IPS-NIHi11 (cell line): ENCODE data around the gene TMEM267.
"Not testable (repeated sequence)": the region's sequence is repeated elsewhere in the genome, so short reads cannot be mapped to it uniquely, and the experiment has no call there.

Experiments
- DNase-seq: peaks from one replicate; pipeline ENCODE4 v3.0.0; 2012; ENCODE audit warnings: mixed read lengths, low spot score

Gene TMEM267

DNA sequence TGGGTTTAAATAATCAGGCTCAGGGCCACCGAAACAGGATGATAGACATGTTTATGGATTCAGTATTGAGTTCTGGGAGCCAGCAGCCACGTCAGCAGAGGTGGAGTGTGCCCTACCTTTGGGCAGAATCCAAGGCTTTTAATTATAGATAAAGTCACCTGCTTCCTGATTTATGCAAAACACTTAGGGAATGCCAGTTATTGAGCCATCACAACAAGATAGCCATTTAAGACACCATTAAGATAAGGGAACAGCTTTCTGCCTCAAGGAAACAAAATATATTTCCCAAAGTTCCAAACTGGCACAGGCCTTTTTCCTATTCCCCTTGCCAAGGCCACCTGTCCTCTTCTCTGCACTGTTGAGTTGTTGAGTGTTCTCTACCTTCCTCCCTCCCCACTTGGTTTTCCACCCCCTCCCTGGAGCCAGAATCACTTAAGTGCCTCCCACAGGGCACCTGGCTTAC lies 73.8 kb downstream of the TMEM267 start:
- no peak for DNase-seq

DNA sequence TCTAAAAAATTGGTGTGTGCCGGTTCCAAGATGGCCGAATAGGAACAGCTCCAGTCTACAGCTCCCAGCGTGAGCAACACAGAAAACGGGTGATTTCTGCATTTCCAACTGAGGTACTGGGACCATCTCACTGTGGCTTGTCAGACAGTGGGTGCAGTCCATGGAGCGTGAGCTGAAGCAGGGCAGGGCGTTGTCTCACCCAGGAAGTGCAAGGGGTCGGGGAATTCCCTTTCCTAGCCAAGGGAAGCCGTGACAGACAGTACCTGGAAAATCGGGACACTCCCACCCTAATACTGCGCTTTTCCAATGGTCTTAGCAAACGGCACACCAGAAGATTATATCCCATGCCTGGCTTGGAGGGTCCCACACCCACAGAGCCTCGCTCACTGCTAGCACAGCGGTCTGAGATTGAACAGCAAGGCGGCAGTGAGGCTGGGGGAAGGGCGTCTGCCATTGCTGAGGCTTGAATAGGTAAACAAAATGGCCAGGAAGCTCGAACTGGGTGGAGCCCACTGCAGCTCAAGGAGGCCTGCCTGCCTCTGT lies 81.1 kb downstream of the TMEM267 start:
- not testable (repeated sequence) for DNase-seq

DNA sequence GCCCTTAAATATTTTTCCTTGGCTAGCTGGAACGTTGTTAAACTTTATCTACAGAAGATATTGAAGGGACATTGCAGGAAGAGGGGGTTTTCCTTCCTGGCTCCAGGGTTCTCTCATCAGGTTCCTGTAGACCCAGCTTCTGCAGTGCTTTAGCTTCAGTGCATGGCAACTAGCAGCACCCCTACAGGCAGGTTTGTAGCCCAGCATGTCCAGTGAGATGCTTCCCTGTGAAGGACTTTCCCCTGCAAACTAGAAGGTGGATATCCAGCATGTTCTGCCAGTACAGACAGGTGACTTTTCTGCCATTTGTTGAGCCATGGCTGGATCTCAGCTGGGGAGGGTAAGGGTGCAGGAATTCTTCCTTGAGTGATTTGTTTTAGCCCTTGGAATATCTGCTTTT lies 81.8 kb downstream of the TMEM267 start:
- DNase-seq, result peak; percentile 51

DNA sequence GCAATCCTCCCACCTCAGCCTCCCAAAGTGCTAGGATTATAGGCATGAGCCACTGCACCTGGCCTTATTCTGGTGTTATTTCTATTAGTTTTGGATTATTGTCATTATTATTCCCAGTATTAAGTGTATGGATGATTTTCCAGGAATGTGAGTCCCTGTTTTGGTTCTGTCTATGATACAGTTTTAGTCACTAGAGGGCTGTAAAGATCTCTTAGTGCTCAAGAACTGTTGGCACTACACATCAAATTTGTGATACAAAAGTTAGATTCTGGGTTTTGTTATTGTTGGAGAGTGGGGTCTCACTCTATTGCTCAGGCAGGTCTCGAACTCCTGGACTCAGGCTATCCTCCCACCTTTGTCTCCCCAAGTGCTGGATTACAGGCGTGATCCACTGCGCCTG lies 83.6 kb downstream of the TMEM267 start:
- no peak for DNase-seq

DNA sequence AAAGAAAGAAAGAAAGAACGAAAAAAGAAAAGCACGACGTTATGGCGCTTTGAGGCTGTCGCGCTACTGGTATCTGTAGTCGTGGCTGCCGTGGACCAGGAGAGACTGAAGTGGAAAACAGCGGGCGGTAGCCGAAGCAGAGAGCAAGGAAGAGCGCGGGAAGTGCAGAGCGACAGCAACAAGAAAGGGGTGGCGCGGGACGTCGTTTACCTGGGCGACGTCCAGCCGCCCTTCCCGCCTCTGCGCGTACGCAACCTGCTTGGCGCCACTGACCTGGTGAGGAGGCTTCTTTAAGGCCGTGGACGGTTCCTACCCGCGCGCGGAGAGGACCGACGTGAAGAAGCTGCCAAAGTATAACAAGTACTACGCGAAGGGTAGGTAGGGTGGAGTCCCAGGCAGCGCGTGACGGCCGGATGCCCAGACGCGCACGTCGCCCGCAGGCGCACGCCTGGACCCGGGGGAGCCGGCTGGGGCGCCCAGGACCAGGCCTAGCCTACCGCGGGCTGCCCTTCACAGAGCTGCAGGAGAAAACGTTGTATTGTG lies 86.8 kb downstream of the TMEM267 start:
- peak; percentile 63 for DNase-seq
